HK-2 (cell line): ENCODE results near the gene ATG12.

Source experiments
- DNase-seq: peaks from one replicate; pipeline ENCODE4 v3.0.0-alpha.2; 2018; ENCODE audit not compliant: unreplicated experiment

ATG12 gene

GRCh38 chr5:115807654-115808052, 33.7 kb downstream of the ATG12 start:
- no peak for DNase-seq

- no peak for DNase-seq
Measured at GRCh38 chr5:115806986-115807653, 34.2 kb downstream of the ATG12 start.

- no peak for DNase-seq
Measured at GRCh38 chr5:115801984-115802383, 39.4 kb downstream of the ATG12 start.

GRCh38 chr5:115801152-115801551, 40.2 kb downstream of the ATG12 start:
- no peak for DNase-seq

- DNase-seq, result no peak
Measured at GRCh38 chr5:115800108-115800507, 41.3 kb downstream of the ATG12 start.

- DNase-seq, result no peak
Measured at GRCh38 chr5:115798252-115798651, 43.1 kb downstream of the ATG12 start.

GRCh38 chr5:115796656-115797055, 44.7 kb downstream of the ATG12 start:
- no peak for DNase-seq

- no peak for DNase-seq
Measured at GRCh38 chr5:115795700-115796099, 45.7 kb downstream of the ATG12 start.

- no peak for DNase-seq
Measured at GRCh38 chr5:115788440-115788839, 52.9 kb downstream of the ATG12 start.

- no peak for DNase-seq
Measured at GRCh38 chr5:115787426-115787825, 53.9 kb downstream of the ATG12 start.

GRCh38 chr5:115785381-115786065, 55.8 kb downstream of the ATG12 start:
- no peak for DNase-seq

GRCh38 chr5:115778417-115778816, 62.9 kb downstream of the ATG12 start:
- DNase-seq, result no peak
